ENCODE measurements around the gene PTTG1IP. TPM values are rescaled to one million over a fixed set of nuclear protein-coding genes. Genes with fewer than 3 reads are reported as not detected.

Gene PTTG1IP
- total and polyA plus RNA-seq, 2 of the 4 experiments (the other 2 are of a cell fraction) = 167 to 194 TPM

DNA sequence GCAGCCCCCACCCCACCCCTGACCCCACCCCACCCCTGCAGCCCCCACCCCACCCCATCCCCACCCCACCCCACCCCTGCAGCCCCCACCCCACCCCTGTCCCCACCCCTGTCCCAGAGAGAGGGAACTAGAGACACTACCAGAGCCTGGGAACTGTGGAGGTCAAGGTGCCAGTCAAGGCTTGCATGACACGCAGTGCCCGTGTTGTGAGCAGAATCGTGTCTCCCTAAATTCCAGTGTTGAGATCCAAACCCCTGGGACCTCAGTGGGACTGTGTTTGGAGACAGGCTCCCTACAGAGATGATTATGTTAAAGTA, 37.2 kb downstream of the PTTG1IP start:
- CTCF ChIA-PET = no interaction called here
- Histone ChIP-seq H3K14ac (replicated peaks; ENCODE audit: low read depth, low read length) (no peak overlapping the region), H4K8ac (ENCODE audit: low read depth in 2 of 2, low read length in 2 of 2) (no peak overlapping the region), H3K4me3 (ENCODE audit: insufficient read depth, low read depth, low read length) (no peak overlapping the region), H4K5ac (ENCODE audit: low read depth, low read length) (no peak overlapping the region), H3K27me3 (ENCODE audit: control insufficient read depth, insufficient read depth, low read length) (peaks cover 23% of the 10 kb centered on the region), H2AFZ (replicated peaks; ENCODE audit: low read length, poor library complexity) (peak overlapping the region; percentile 18), H2AK9ac (replicated peaks; ENCODE audit: low read depth, low read length, poor library complexity) (peak overlapping the region; percentile 11), H3K79me1 (ENCODE audit: low read depth in 1 of 2, low read length in 2 of 2) (no peaks in the 10 kb centered on the region), H3K4me1 (ENCODE audit: control insufficient read depth, insufficient read depth, low read length) (peaks cover 5% of the 10 kb centered on the region; the same call in 1 of the 2 replicates), H3K4me2 (ENCODE audit: low read depth, low read length) (no peak overlapping the region), H2BK20ac (ENCODE audit: low read depth, low read length) (no peak overlapping the region), H3K27ac (ENCODE audit: insufficient read depth, low read length) (no peak overlapping the region), H2AK5ac (ENCODE audit: low read depth, low read length) (no peak overlapping the region), H3K23ac (ENCODE audit: low read depth, low read length) (no peak overlapping the region), H3K9ac (ENCODE audit: low read depth, low read length) (no peak overlapping the region), H4K91ac (ENCODE audit: insufficient read depth, low read depth, low read length) (no peak overlapping the region), H3K9me1 (ENCODE audit: insufficient read depth, low read length) (no peaks in the 10 kb centered on the region), H3K9me3 (ENCODE audit: control insufficient read depth, insufficient read depth, low read length) (no peaks in the 10 kb centered on the region), H3K56ac (ENCODE audit: extremely low read depth, insufficient read depth, low read length) (no peak overlapping the region), H3K18ac (ENCODE audit: low read depth, low read length) (no peak overlapping the region), H4K20me1 (ENCODE audit: insufficient read depth, low read length) (no peaks in the 10 kb centered on the region), H2BK120ac (ENCODE audit: low read depth, low read length) (no peak overlapping the region), H2BK15ac (ENCODE audit: low read depth, low read length) (no peak overlapping the region), H2BK5ac (ENCODE audit: low read depth, low read length, poor library complexity, severe bottlenecking) (no peak overlapping the region), H3K4ac (ENCODE audit: low read depth, low read length) (no peak overlapping the region), H3K36me3 (ENCODE audit: control insufficient read depth, insufficient read depth, low read length) (no peaks in the 10 kb centered on the region)
- no TSS peak for BruUV-seq (replicated peaks)
- DNase-seq = no peak
- 74% methylated on average over 3 of the region's 3 CpGs; no CpG with 5 or more reads in 1 of the 2 experiments for WGBS, 2 experiments (ENCODE audit: extremely low coverage in 2 of 2, insufficient read length in 1 of 2)
- in situ Hi-C loops (cut with MboI; ENCODE audit: low sequenced_read_pairs) (no loop called here), intact Hi-C loops (cut with micrococcal nuclease) (no loop called here), dilution Hi-C loops (cut with HindIII; ENCODE audit: low sequenced_read_pairs, unreplicated experiment) (no loop called here)
- ATAC-seq (ENCODE audit: low read depth) = no peak
- no peak for TF ChIP-seq MAFK (IDR thresholded peaks at IDR 0.05; ENCODE audit: low read depth, low read length)
- no peak for TF ChIP-seq MAZ (IDR thresholded peaks at IDR 0.05; ENCODE audit: borderline replicate concordance, low read depth, low read length)
- no peak for TF ChIP-seq POLR2A (IDR thresholded peaks at IDR 0.05; ENCODE audit: low read depth, low read length)
- no peak for TF ChIP-seq CEBPB (IDR thresholded peaks at IDR 0.05; ENCODE audit: low read depth, low read length)
- POLR2A ChIA-PET (ENCODE audit: unreplicated experiment) = no interaction called here

Data from IMR-90 (cell line).